Measurements from ENCODE around the gene PAM16.

The PAM16 gene

DNA sequence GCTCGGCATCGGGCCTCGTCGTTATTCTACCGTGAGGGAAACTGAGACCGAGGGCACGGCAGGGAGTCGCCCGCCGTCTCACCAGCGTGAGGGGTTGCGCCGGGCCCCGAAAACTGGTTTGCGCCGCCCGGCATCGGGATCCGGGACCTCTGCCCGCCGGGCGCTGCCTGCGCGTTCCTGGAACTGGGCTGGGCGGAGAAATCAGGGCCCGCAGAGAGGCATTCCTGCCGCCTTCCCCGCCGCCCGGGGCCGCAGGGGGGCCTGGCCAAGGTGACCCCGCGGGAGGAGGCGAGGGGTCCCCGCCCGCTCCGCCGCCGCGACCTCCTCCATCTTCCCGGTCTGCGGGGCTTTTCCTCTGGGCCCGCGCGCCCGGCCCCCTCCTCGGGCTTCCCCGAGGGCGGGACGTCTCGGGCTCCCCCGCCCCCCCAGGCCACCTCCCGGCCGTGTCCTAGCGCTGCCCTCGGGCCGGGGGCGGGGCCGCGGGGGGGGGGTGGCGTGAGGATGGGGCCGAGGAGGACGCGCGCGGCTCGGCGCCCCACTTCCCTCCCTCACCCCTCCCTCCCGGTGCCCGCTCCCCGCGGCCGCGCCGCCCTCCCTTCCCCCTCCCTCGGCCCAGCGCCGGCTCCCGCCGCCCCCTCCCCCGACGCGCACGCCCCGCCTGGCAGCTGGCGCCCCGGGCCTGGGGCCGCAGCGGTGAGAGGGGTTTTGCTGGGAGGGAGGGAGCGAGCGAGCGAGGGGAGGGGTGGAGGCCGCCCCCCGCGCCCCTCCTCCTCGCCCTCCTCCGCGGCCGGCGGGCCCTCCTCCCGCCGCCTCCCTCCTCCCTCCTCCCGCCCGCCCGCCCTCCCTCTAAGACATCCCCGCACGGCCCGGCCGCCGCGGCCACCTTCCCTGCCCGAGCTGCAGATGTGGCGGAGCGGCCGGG lies 35.7 kb downstream of the PAM16 start, which contains the start of gene GLIS2:
GLIS2 (plus strand) TSS at position 882 of the 922 bp plus-strand sequence. CDS start 16,214 bp downstream, outside the sequence.
- Histone ChIP-seq H3K4me1 (ENCODE audit: control insufficient read depth, insufficient read depth, low read length) (peaks cover 32% of the 10 kb centered on the region), H3K9ac (ENCODE audit: low read depth, low read length) (peak within 1 kb of the TSS; percentile 34; the same call in 1 of the 2 replicates), H3K36me3 (ENCODE audit: control insufficient read depth, insufficient read depth, low read length) (no peaks in the 10 kb centered on the region)

DNA sequence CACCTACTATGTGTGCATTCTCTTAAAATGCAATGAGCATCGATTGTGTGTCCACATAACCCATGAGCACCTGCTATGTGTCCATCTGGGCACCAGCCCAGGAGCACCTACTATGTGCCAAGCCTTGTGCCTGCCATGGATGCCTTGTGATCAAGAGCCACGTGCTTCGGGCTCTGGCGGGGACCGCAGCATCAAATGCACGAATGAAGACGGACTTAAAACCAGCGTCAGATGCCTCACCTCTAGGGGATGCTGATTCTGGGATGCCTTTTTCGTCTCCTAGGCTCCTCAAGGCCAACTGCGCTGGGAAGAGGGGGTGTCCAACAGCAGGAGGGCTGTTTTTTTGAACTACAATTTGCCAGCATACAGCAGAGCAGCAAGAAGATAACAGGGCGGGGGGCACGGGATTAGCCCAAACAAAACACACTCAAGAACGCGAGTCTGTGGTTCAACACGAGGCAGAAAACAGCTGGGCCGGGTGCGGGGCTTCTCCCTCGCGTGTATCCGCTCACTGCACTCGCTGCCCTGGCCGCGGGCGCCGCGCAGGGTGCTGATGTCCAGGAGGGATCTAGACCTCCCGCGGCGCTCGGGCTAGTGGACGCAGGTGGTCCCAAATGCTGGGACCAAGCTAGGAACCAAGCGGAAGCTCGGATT lies 36.5 kb downstream of the PAM16 start:
- peak overlapping the region; percentile 50 for H3K27ac ChIP-seq (ENCODE audit: low read depth, low read length)
- no peaks in the 10 kb centered on the region for H3K9me3 ChIP-seq (ENCODE audit: control insufficient read depth, insufficient read depth, low read length)
- H3K4me3 ChIP-seq (ENCODE audit: low read depth, low read length), result peak overlapping the region; percentile 63
- H3K4me1 ChIP-seq (ENCODE audit: control insufficient read depth, insufficient read depth, low read length), result peaks cover 36% of the 10 kb centered on the region
- peak overlapping the region; percentile 34; the same call in 1 of the 2 replicates for H3K9ac ChIP-seq (ENCODE audit: low read depth, low read length)
- H3K27me3 ChIP-seq (ENCODE audit: control insufficient read depth, insufficient read depth, low read length), result peaks cover 16% of the 10 kb centered on the region
- H3K36me3 ChIP-seq (ENCODE audit: control insufficient read depth, insufficient read depth, low read length), result no peaks in the 10 kb centered on the region

More for the DNA sequence above, 35.7 kb downstream of the PAM16 start, which contains the start of gene GLIS2:
- no peaks in the 10 kb centered on the region for H3K9me3 ChIP-seq (ENCODE audit: control insufficient read depth, insufficient read depth, low read length)
- H3K4me3 ChIP-seq (ENCODE audit: low read depth, low read length), result peak within 1 kb of the TSS; percentile 79
- peaks cover 16% of the 10 kb centered on the region for H3K27me3 ChIP-seq (ENCODE audit: control insufficient read depth, insufficient read depth, low read length)
- H3K27ac ChIP-seq (ENCODE audit: low read depth, low read length), result peak within 1 kb of the TSS; percentile 50

DNA sequence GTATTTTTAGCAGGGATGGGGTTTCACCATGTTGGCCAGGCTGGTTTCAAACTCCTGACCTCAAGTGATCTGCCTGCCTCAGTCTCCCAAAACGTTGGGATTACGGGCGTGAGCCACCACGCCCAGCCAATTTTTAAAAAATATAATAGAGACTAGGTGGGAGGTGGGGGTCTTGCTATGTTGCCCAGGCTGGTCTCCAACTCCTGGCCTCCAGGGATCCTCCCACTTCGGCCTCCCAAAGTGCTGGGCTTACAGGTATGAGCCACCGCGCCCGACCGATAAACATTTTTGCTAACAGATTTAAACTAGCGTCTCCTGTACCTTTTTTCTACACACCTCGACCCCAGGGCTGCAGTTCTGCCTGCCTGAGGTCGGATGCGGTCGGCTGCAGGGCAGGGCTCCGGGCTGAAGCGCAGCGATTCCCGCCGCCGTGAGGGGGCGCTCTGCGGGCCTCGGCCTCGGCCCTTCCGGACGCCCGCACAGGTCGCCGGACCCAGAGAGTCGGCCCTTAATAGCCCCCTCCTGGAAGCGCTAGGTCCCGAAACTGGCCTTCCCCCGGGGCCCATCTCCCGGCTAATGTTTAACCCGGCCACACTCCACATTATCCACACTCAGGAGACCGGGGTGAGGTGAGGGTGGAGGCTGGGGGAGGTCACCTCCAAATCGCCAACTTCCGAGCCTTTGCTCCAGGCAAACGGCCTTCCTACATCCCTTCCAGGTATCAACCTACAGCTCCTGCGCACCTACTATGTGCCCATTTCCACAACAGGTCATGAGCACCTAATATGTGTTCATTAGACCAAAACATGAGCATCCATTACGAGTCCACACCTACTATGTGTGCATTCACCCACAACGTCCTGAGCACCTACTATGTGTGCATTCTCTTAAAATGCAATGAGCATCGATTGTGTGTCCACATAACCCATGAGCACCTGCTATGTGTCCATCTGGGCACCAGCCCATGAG lies 37.3 kb downstream of the PAM16 start:
- peaks cover 16% of the 10 kb centered on the region for H3K27me3 ChIP-seq (ENCODE audit: control insufficient read depth, insufficient read depth, low read length)
- H3K36me3 ChIP-seq (ENCODE audit: control insufficient read depth, insufficient read depth, low read length), result no peaks in the 10 kb centered on the region
- peaks cover 29% of the 10 kb centered on the region for H3K4me1 ChIP-seq (ENCODE audit: control insufficient read depth, insufficient read depth, low read length)
- no peak overlapping the region for H3K9ac ChIP-seq (ENCODE audit: low read depth, low read length)
- H3K4me3 ChIP-seq (ENCODE audit: low read depth, low read length), result no peak overlapping the region
- no peaks in the 10 kb centered on the region for H3K9me3 ChIP-seq (ENCODE audit: control insufficient read depth, insufficient read depth, low read length)
- no peak overlapping the region for H3K27ac ChIP-seq (ENCODE audit: low read depth, low read length)

DNA sequence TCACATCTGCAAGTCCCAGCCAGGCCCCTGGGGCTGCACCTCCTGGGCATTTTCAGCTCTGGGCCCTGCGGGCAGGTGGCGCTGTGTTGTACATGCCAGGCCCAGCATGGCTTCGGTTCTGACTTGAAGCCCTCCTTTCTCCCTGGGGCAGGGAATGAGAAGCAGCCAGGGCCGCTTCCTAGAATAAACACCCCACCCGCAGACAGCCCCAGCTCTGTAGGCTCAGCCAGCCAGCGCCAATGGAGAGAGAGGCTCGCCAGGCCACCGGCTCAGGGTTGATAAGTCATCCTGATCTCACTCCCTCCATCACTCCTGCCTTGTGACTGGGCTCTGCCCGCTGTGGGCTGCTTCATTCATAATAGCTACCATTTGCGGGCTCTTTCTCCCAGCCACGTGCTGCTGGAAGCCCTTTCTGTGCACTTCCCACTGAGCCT lies 41.3 kb downstream of the PAM16 start:
- Histone ChIP-seq H3K4me1 (ENCODE audit: control insufficient read depth, insufficient read depth, low read length) (peaks cover 21% of the 10 kb centered on the region), H3K27ac (ENCODE audit: low read depth, low read length) (peak overlapping the region; percentile 67), H3K36me3 (ENCODE audit: control insufficient read depth, insufficient read depth, low read length) (peaks cover 5% of the 10 kb centered on the region; the same call in 1 of the 2 replicates), H3K9me3 (ENCODE audit: control insufficient read depth, insufficient read depth, low read length) (no peaks in the 10 kb centered on the region), H3K27me3 (ENCODE audit: control insufficient read depth, insufficient read depth, low read length) (peaks cover 13% of the 10 kb centered on the region), H3K4me3 (ENCODE audit: low read depth, low read length) (no peak overlapping the region), H3K9ac (ENCODE audit: low read depth, low read length) (no peak overlapping the region)

DNA sequence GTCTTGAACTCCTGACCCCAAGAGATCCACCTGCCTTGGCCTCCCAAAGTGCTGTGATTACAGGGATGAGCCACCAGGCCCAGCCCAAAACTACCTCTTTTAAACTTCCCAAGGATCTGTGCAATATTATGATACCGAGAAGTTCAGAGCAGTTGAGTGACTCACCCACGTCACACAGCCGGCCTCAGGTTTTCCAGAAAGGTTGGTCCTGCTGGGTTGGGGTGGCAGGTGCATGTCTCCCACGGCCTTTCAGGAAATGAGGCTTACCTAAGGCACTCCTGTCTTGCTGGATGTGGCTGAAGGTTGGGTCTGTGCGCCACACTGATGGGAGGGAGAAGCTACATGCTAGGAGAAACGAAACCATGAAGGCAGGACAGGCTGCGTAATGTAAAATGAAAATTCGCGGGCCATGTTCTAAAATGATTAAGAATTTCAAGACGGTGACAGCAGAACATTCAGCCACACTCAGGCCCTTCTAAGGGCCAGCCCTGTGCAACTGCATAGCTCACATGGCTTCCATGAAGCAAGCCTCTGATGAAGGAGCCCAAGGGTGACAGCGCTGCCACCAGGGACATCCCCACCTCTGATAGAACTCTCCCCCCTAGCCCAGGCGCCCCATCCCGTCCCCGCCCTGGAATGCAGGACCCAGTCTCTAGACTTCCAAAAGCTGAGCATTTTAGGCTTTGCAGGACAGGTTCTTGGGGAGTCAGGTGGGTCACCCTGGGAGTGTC lies 41.9 kb downstream of the PAM16 start:
- no peak overlapping the region for H3K4me3 ChIP-seq (ENCODE audit: low read depth, low read length)
- H3K9ac ChIP-seq (ENCODE audit: low read depth, low read length), result no peak overlapping the region
- H3K9me3 ChIP-seq (ENCODE audit: control insufficient read depth, insufficient read depth, low read length), result no peaks in the 10 kb centered on the region
- peaks cover 8% of the 10 kb centered on the region for H3K27me3 ChIP-seq (ENCODE audit: control insufficient read depth, insufficient read depth, low read length)
- peaks cover 5% of the 10 kb centered on the region; the same call in 1 of the 2 replicates for H3K36me3 ChIP-seq (ENCODE audit: control insufficient read depth, insufficient read depth, low read length)
- peak overlapping the region; percentile 54 for H3K27ac ChIP-seq (ENCODE audit: low read depth, low read length)
- peaks cover 20% of the 10 kb centered on the region for H3K4me1 ChIP-seq (ENCODE audit: control insufficient read depth, insufficient read depth, low read length)

DNA sequence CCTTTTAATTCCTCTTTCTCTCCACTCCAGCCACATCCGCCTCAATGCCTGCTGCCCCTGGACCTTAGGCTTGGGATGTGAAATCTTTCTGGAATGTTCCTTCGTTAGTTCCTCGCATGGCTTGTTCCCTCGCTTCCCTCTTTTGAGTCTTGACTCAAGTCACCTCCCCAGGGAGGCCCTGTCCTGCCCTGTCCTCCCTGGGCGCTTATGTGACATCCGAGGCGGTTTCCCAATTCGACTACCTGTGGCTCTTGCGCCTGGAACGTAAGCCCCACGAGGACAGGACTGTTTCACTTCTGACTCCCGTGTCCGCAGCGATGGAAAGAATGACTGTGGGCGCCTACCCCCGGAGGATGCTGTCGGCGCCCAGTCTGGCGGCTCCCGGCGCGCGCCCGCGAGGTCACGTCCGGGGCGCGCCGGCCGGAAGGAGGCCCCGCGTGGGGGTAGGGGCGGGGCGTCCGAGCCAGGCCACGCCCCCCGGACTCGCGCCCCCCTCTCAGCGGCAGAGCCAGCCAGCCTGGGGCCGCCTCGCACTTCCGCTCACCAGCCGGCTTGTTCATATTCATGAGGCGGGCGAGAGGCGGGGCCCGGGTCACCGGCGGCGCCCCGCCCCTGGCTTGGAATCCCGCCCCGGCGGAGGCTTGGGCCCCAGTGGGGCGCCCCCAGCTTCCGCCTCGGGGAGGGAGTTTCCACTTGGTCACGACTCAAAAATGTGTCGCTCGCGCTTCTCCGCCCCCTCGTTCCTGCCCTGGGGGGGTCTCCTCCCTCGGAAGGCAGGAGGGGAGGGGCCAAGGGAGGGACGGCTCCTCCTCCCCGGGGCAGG lies 43.7 kb downstream of the PAM16 start:
- H3K9me3 ChIP-seq (ENCODE audit: control insufficient read depth, insufficient read depth, low read length), result no peaks in the 10 kb centered on the region
- H3K27ac ChIP-seq (ENCODE audit: low read depth, low read length), result peak overlapping the region; percentile 89
- no peaks in the 10 kb centered on the region for H3K27me3 ChIP-seq (ENCODE audit: control insufficient read depth, insufficient read depth, low read length)
- H3K9ac ChIP-seq (ENCODE audit: low read depth, low read length), result peak overlapping the region; percentile 64
- H3K36me3 ChIP-seq (ENCODE audit: control insufficient read depth, insufficient read depth, low read length), result peaks cover 5% of the 10 kb centered on the region; the same call in 1 of the 2 replicates
- peaks cover 25% of the 10 kb centered on the region for H3K4me1 ChIP-seq (ENCODE audit: control insufficient read depth, insufficient read depth, low read length)
- peak overlapping the region; percentile 69 for H3K4me3 ChIP-seq (ENCODE audit: low read depth, low read length)

DNA sequence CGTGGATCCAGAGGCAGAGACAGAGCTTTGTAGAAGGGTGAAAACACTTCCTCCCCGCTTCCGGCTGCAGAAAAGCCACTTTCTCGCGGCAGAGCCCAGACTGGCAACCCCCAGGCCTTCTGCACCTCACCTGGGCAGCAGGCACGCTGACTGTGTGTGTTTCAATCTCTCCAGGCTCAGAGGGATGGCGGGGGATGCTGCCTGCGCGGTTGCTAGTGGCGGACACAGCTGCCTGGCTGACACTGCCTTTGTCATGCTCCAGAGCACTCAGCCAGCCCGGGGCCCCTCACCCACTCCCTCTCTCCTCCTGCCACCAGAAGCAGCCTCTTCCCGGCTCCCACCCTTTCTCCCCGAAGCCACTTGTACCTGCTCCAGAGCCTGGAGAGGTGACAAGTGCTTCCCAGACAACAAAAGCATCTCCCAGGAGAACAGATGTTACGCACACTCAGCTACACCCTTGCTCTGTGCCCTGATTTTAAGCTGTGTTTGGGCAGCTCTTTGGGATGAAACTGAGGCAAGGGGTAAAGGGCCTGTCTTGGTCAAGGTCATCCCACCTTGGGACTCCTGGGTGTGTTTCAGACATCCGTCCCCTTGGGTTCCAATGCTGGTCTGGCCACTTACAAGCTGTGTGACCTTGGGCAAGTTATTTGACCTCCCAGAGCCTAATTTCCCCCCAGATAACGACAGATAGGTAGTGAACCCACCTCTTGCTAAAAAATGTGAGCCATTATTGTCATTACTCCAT lies 44.5 kb downstream of the PAM16 start:
- Histone ChIP-seq H3K4me3 (ENCODE audit: low read depth, low read length) (peak overlapping the region; percentile 69), H3K9me3 (ENCODE audit: control insufficient read depth, insufficient read depth, low read length) (no peaks in the 10 kb centered on the region), H3K27me3 (ENCODE audit: control insufficient read depth, insufficient read depth, low read length) (no peaks in the 10 kb centered on the region), H3K27ac (ENCODE audit: low read depth, low read length) (peak overlapping the region; percentile 89), H3K36me3 (ENCODE audit: control insufficient read depth, insufficient read depth, low read length) (peaks cover 5% of the 10 kb centered on the region; the same call in 1 of the 2 replicates), H3K9ac (ENCODE audit: low read depth, low read length) (peak overlapping the region; percentile 64), H3K4me1 (ENCODE audit: control insufficient read depth, insufficient read depth, low read length) (peaks cover 25% of the 10 kb centered on the region)

DNA sequence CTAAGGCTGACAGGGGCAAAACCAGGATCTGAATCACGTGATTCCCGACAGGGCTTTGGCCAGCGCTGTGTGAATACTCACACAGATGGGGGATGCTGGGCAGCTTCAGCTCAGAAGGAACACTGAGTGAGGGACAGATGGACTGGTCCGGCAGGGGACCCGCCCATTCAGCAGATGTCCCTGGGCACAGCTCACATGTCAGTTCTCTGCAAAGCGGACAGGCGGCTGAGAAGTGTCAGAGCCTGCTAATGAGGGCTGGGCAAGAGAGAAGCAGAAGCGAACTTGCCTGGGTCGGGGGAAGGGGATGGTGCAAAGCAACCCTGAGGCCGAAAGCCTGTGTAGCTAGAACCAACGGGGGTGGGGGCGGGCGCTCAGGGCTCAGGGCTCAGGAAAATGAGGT lies 47.1 kb downstream of the PAM16 start:
- H3K27ac ChIP-seq (ENCODE audit: low read depth, low read length), result peak overlapping the region; percentile 32
- no peaks in the 10 kb centered on the region for H3K27me3 ChIP-seq (ENCODE audit: control insufficient read depth, insufficient read depth, low read length)
- H3K4me1 ChIP-seq (ENCODE audit: control insufficient read depth, insufficient read depth, low read length), result peaks cover 24% of the 10 kb centered on the region
- H3K36me3 ChIP-seq (ENCODE audit: control insufficient read depth, insufficient read depth, low read length), result peaks cover 10% of the 10 kb centered on the region
- no peaks in the 10 kb centered on the region for H3K9me3 ChIP-seq (ENCODE audit: control insufficient read depth, insufficient read depth, low read length)
- H3K9ac ChIP-seq (ENCODE audit: low read depth, low read length), result no peak overlapping the region
- H3K4me3 ChIP-seq (ENCODE audit: low read depth, low read length), result no peak overlapping the region

DNA sequence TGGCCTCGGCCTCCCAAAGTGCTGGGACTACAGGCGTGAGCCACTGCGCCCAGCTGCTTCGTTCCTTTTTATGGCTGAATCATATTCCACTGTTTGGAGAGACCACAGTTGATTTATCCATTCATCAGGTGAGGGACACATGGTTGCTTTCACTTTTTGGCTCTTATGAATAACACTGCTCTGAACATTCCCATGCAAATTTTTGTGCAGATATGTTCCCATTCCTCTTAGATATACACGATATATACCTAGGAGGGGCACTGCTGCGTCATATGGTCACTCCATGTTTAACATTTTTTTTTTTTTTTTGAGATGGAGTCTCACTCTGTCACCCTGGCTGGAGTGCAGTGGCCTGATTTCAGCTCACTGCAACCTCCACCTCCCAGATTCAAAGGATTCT lies 49.2 kb downstream of the PAM16 start:
- Histone ChIP-seq H3K27ac (ENCODE audit: low read depth, low read length) (no peak overlapping the region), H3K9me3 (ENCODE audit: control insufficient read depth, insufficient read depth, low read length) (no peaks in the 10 kb centered on the region), H3K4me1 (ENCODE audit: control insufficient read depth, insufficient read depth, low read length) (peaks cover 24% of the 10 kb centered on the region), H3K36me3 (ENCODE audit: control insufficient read depth, insufficient read depth, low read length) (peaks cover 10% of the 10 kb centered on the region), H3K9ac (ENCODE audit: low read depth, low read length) (no peak overlapping the region), H3K4me3 (ENCODE audit: low read depth, low read length) (no peak overlapping the region), H3K27me3 (ENCODE audit: control insufficient read depth, insufficient read depth, low read length) (no peaks in the 10 kb centered on the region)
